T-helper 9 cell (primary cell): ENCODE data around the gene DOCK9.

Source experiments
- DNase-seq: peaks from one replicate; pipeline ENCODE4 v3.0.0-alpha.2; 2020

Gene DOCK9

DNA sequence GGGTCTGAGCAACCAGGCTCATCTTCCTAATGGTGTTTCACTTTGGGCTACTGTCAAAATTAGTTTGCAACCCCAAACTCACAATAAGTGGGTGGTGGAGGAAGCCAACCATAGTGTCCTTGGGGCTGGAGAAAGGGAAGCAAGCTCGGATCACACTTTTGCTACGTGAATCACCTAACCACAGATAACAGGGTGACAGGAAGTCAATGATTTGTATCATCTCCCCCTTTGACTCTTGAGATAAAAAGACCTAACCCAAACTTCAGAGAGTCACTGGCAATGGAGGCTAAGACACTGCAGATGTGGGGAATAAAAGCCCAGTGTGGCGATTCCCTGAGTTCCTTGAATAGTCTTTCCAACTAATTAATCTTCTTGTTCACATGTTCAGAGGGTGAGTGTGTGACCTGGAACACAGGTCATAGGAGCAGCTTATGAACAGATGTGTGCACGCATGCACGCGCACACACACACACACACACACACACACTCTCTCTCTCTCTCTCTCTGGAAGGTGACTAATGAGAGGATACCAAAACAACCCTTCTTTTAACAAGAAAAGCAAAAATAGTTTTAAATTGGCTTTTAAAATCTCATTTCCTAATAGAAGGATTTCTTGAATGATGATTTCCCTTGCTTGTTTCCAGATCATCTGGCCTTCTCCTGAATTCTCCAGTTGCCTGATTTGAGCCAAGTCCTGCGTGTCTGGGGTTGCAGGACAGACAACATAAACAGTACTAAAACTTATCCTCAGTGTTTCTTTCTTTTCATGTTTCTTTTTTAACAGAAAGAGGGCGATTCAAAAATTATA is 21.2 kb upstream of the DOCK9 start:
- no peak for DNase-seq

DNA sequence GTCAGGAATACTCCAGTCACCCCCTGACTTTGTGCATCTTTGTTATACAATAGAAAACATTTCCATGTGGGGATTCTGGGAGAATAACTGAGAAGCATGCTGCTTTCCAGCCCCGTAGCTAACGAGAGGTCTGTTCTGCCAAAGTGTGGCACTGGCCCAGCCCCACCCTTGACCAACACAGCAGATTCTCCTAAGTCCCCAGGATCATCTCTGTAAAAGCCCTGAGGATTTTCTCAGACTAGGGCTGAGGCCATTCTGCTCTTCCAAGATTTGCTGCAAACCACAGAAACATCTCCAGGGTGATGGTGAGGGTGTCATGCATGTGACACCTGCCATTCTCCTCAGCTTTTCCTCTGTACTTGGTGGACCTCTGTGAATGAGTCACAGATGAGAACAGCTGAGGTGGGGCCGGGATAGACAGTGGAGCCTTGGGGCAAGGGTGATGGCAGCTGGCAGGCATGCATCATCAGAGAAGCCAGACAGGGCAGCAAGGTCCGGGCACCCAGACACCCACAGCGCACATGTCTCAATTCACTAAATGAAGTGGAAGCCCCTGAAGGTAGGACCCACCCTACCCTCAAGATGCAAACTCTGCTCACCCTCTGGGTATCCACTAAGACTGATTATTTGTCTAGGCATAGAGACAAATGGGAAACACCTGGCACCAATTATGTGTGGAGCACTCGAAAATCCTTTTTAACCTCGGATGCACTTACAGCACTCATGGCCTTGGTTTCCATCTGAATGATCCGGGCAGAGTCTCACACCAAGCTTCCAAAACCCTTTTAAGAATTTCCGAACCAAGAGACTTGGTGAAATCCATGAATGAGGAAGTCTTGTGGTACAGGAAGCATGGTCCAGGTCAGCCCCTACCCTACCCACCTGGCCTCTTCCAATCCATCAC is 20.1 kb upstream of the DOCK9 start:
- DNase-seq, result no peak

DNA sequence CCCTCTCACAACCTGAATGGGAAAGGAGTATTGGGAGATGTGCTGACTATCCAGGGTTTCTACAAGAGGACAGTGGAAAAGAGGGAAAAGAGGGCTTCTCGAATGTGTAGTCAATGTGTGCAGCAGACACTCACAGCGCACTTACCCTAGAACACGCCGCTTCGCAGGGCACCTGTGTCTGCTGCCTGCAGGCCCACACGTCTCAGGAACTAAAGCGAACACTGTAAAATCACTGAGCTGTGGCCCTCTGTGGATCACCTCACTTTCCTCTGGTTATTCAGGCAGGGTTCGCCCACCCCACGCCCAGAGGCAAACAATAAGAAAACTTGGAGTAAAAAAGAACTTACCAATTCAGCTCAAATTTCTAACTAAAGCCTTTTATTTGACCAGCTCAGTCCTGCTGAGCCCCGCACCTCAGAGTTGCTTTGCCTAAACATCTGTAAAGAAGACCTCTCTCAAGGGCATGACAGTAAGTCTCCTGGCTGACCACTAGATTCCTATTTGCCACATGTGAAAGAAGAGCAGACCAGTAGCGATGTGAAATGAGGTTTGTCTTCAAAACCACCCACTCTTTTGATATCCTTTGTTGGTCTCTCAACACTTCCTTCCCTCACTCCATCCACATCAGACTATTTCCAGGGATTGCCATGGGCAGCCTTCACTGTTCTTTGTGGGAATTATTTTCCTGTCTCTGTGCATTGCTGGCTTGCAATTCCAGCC is 19.3 kb upstream of the DOCK9 start:
- DNase-seq, result no peak

DNA sequence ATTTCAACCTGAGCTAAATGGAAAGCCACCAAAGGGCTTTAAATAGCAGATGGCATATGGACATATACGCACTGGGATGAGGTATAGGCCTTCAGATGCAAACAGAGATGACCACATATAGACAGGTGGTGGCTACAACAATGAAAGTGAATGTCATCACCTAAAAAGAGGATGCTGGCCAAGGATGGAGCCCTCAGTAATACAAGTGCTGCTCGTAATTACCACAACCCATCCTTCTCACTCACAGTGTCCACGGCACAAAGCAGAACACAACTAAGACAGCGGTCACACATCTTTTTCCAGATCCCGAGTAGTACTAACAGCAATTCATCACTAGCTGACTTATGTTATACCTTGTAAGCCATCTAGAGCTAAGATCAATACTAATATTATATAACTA is 18.2 kb upstream of the DOCK9 start:
- no peak for DNase-seq

DNA sequence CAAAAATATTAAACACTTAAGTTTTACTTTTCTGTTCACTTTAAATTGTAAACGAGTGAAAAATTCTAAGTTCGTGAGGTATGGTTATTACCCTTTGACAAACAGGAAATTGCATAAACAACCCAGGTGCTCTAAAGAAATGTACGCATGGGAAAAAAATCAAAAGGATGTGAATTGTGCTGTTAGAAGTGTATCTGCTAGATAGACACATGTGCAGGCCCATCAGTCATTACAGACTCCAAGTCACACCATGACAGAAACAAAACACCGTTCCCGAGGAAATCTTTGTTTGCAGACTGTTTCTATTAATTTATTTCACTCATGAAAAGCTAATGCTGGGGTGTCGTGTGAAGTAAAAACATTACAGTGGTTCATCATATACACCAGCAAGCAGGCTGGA is 17.0 kb upstream of the DOCK9 start:
- DNase-seq, result no peak

DNA sequence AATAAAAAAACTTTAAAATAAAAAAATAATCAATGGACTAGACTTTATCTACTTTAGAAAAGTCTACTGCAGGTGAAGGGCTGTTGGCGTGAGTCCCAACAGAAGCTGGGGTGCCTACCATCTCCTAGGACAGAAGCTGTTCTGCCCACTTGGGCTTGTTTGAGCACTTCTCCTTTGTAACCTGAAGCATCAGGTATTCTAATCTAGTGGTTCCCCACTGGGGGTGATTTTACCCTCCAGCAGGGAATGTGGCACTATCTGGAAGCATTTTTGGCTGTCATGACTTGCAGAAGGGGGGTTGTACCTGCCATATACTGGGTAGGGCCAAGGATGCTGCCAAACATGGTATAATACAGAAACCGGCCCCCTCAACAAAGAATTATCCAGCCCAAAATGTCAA is 16.2 kb upstream of the DOCK9 start:
- DNase-seq, result no peak

DNA sequence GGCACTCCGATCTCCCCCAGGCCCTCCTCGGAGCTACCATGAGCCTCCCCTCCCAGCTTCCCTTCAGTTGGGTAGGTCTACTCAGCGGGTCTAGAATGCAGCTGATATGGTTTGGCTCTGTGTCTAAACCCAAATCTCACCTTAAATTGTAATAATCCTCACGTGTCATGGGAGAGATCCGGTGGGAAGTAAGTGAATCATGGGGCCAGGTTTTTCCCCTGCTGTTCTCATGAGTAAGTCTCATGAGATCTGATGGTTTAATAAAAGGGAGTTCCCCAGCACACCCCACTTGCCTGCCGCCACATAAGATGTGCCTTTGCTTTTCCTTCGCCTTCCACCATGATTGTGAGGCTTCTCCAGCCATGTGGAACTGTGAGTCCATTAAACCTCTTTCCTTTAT is 14.5 kb upstream of the DOCK9 start:
- no peak for DNase-seq

DNA sequence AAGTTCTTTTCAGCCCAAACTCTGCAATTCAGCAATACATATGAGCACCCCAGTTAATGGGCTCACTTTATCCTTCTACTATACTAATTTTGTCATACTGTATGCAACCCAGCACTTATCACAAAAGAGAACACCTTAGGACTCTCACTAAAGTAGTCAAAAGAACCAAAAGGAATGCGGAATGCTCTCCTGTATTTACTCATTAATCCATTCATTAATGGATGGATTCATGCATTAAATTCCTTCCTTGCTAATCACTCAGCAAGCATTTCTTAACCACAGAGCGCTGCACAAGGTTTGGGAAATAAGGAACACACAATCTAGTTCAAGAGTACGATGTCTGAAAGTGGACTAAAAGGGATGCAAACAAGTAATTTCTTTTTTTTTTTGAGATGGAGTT is 12.8 kb upstream of the DOCK9 start:
- no peak for DNase-seq

DNA sequence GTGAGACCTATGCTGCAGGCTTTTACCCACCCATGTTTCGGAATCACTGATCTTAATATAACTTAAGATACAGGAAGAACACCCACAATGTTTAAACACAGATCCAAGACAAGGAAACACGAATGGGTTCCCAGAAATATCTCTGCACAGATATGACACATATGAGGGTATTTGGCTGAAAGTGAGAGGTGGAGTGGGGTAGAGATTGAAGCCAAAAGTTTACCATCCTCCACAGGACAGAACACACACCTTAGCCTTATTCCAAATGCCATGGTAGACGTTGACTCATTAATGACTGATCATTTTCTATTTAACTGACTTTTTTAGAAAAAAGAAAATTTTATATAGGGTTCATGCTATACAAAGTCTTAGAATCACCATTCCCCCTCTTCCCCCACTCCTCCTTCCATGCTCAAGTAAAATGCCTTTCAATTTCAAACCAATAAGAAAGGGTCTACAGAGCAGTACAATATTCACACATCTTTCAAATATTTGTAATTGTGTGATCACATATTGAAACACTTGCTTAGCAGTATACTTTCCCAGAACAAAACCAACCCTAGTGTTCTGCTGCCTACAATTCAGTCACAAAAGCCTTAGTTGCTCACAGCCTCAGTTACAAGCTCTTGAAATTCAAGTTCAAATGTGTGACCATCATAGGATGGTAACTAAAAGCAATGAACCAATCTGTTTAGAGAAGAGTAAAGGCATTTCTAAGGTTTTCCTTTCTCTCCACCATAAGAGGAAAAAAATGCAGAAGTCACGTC is 11.8 kb upstream of the DOCK9 start:
- DNase-seq, result no peak

DNA sequence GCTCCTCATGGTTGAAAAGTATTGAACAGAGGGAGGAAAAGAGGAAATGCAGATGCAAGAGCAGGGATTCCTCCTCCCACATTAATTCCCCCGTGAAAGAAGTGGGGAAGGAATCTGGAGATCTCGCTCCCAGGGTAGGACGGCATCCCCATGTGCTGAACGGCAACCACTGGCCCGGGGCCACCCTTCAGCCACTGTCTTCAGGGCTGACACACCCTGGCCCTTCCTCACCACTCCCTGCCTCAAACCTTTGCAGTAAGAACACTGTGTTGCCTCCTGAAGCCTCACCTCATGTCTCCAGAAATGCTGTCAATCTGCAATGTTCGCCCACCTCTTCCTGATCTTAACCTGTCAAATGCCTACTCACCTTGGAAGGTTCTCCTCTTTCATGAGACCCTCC is 10.9 kb upstream of the DOCK9 start:
- no peak for DNase-seq

DNA sequence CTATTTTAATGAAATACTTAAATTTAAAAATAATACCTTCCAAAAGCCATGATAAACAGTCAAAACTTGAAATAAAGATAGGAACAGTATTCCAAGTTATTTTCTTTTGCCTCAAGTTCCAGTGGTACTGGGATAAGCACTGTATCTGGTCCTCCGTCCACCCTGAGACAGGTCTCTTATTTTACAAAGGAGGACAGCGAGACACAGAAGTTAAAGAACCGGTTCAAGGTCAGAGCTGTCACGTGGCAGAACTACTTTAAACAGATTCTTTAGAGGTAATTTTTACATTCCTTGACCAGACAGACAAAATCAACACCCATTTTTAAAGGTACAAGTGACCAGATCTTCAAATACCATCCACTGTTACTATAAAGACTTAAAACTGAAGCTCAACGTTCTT is 10.4 kb upstream of the DOCK9 start:
- DNase-seq, result no peak

DNA sequence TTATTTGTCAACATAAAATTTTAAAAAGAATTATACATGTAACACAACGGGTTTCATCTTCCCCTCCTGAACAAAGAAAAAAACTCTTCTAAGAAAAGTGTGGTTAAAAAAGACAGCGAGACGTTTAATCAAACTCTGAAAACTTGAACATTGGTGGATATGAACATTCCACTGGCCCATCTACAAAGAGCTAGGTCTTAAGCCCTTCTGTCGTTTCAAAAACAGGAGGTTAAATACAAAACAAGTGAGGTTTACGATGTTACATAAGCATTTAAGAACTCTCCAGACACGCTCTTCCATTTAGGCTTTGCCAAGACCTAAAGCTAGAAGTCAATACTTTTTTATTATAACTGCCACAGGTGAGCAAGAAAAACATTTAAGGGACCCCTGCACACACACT is 9.4 kb upstream of the DOCK9 start:
- no peak for DNase-seq

DNA sequence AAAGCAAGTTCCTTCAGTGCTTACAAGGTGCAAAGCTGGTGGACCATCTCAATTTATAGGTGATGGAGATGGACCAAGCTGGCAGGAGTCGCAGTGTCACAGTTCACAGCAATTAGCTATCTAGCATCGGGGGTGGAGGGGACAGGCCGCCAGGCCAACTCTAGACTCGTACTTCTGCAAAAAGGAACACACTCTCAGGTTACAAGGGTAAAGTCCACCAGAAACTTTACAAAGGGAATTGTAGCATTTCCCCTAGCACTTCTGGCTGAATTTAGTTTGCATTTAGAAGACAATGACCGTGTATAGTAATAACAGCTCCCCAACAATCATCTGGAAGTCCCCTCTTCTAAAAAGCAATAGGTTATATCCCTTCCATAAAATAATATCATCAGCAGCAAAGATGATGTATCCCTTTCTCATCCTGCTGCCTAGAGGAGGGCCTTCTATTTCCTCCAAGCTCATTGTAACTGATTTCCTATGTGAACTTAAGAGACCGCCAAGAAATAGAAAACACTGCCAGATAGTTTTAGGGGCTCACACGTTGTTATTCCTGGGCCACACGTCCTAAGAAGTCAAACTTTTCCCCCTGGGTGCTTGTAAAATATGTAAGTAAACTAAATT is 8.5 kb upstream of the DOCK9 start:
- DNase-seq, result no peak

DNA sequence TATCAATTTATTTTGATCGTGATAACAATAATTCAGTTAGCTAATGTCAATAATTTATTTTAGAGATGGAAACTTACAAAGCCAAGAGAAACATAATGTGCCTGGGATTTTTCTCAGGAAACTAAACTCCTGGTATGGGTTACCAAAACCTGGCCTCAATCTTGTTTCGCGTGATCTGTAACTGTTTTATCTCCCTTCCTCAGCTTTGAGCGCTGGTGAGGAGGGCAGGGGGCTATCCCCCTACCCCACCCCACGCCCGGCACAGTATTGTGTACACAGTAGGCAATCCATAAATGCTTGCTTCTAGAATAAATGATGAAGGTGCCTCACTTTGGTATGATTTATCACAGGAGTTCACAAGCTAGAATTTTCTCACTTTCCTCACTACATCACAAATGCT is 7.7 kb upstream of the DOCK9 start:
- DNase-seq, result no peak

DNA sequence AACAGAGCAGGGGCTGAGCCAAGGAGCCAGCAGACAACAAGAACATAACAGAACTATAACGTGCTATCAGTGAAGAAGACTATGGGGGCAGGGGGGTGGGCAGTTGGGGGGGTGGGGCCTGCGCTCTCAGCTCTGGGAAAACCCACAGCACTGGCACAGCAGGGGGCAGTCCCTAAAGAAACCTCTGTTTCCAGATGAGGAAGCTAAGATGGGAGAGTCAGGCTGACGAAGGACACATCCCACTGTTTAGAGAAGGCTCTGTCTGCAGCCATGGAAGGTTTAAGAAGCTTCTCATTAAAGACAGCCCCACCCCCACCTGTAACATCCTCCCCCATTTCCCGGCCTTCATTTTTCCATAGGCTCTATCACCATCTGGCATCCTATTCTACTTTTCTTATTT is 7.1 kb upstream of the DOCK9 start:
- DNase-seq, result no peak

DNA sequence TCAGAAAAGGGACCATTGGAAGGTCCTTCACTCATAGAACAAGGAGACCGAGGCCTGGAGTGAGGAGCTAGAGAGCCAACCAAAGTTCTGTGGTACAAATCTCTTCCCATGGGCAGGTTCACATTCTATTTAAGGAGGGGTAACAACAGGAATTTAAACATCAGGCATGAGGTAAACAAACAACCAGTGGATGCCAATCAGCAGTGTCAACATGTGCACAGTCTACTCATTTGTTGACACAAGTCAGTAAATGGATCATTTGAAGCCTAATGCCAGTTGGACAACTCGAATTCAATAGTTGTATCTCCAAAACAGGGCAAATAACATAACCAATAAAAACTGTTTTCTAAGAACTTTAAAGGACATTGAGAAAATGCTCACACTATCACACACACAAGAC is 6.3 kb upstream of the DOCK9 start:
- no peak for DNase-seq

DNA sequence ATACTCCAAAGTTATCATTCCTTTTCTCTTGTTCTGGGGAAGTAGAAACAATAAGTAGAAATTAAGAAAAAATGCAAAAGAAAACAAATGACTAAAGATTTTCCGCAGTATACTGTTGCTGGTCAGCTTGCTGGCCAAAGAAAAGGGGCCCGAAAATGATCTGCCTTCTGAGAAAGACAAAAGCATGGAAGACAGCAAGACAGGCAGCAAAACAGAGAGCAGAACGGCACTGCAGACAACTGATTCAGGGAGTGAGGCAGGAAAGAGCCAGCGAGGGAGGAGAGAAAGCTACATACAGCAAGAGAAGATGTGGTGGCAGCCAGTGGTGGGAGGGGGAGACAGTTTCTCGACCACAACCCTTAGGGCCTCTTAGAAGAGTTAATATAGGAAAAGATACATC is 5.3 kb upstream of the DOCK9 start:
- DNase-seq, result no peak

DNA sequence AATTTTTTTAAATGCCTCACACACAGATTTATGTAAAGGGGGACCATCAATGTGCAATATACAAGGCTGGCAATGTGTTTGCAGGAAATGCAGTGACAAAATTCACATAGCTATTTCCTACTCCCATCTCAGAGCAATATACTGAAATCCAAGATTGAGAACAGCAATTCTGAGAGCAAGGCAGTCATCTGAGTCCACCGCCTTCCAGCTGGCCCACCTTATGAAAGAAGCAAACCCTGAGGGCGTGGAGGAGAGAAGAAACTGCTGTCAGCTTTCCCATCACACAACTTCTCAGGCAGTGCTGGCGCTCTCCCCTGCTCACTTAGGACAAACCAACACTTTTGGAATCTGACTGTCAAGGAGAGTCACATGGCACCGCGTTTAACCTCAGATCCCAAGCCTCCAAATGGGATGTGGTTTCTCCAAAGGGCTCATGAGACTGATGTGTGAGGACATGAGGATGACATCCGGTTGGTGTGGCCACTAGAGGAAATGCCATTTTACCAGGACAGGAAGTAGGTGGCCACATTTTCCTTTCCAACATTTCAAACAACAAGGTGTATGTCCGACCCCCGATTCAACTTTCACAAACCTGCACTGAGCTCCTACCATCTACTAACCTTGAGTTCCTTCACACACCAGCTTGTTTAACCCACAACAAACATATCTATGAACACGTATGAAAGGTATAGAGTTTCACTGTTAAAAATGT is 3.7 kb upstream of the DOCK9 start:
- DNase-seq, result no peak

DNA sequence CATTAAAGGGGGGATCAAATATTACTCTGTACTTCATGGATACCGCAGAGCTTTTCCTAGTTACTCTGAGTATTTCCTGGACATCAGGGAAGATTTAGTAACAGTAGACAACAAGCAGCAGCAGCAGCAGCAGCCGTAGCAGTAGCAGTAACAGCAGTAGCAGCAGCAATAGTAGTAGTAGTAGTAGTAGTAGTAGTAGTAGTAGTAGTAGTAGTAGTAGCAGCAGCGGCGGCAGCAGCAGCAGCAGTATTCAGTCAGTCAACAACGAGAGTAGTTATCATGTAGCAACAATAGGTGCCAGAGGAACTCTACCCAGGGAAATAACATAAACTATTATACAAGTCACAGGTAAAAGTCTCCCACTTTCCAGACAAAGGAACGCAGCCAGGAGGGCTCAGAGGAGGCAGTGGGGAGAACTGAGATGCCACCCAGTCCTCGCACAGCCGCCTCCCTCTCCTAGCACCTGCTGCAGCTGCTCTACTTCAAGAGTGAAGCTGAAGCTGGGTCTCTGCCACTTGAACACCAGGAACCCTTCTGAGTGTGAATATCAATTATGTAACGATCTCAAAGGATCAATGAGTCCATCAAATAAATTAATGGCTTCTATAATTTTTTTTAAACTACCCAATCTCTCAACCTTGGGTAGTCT is 1.3 kb upstream of the DOCK9 start:
- no peak for DNase-seq

DNA sequence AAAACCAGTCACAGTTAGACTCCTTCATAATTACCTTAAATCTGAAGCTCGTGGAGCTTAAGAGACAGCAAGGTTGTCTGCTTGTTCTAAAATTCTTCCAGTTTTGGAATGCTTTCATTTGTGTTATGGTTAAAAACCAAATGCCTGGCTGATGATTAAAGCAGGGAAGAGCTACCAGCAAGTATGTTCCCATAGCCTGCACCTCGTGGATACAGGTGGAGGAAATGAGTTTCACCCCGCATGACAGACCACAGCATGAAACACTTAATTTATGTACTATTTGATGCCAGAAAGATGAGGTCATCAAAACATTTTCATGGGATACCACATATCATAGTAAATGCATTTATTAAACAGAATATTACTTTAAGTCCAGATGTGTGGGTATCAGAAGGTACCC is 416 bp upstream of the DOCK9 start:
- no peak for DNase-seq

DNA sequence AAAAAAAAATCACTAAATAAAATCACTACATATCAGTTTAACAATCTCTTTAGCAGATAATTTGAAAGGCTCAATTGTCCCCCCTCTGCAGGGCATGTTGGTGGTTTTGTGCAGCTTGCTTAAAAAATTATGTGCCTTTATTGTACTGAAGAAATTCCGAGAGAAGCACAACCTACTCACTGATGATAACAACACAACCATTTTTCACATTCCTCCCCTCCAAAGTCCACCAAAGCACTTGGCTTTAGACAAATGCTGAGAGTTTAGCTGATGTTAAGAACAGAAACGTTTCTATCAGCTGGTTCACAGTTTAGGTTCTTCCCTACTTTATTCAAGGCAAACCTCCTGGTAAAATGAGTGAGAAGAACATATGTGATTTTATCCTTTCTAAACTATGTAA is 923 bp downstream of the DOCK9 start:
- DNase-seq, result no peak
